Mesendoderm (in vitro differentiated cells): ENCODE results near the gene KIF5A.

Experiments used
- DNase-seq: peaks from one replicate; pipeline ENCODE4 v3.0.0; 2013
- H2AK5ac ChIP-seq: 2 replicates; pipeline ENCODE4 v1.6.1; 2013; ENCODE audit warnings: low read length, inconsistent platforms
- H2BK120ac ChIP-seq: 2 replicates; pipeline ENCODE4 v1.6.1; 2013; ENCODE audit warnings: low read depth, mild to moderate bottlenecking, low read length, moderate library complexity, mixed read lengths
- H2BK15ac ChIP-seq: replicated peaks from 2 replicates; pipeline ENCODE4 v1.6.1; 2013; ENCODE audit warnings: low read depth, mild to moderate bottlenecking, moderate library complexity
- H2BK5ac ChIP-seq: 2 replicates; pipeline ENCODE4 v1.6.1; 2013; ENCODE audit warnings: low read length, inconsistent platforms
- H3K18ac ChIP-seq: 2 replicates; pipeline ENCODE4 v1.6.1; 2013; ENCODE audit warnings: mild to moderate bottlenecking, low read length, mixed read lengths
- H3K23ac ChIP-seq: one replicate; pipeline ENCODE4 v1.6.1; 2013; ENCODE audit warnings: low read length
- H3K27ac ChIP-seq: 2 replicates; pipeline ENCODE4 v1.5.1; 2013; ENCODE audit warnings: low read depth, mild to moderate bottlenecking, inconsistent platforms, low read length, moderate library complexity
- H3K27me3 ChIP-seq: 2 replicates; pipeline ENCODE4 v1.6.1; 2013; ENCODE audit warnings: low read length, control low read depth, mild to moderate bottlenecking, inconsistent platforms; ENCODE audit not compliant: insufficient read depth, poor library complexity
- H3K36me3 ChIP-seq: 2 replicates; pipeline ENCODE4 v1.6.1; 2013; ENCODE audit warnings: low read length, inconsistent platforms; ENCODE audit not compliant: control insufficient read depth, insufficient read depth
- H3K4ac ChIP-seq: one replicate; pipeline ENCODE4 v1.6.1; 2013; ENCODE audit warnings: low read depth, mild to moderate bottlenecking, low read length, moderate library complexity
- H3K4me1 ChIP-seq: 2 replicates; pipeline ENCODE4 v1.6.1; 2013; ENCODE audit warnings: low read depth, low read length, inconsistent platforms; ENCODE audit not compliant: control insufficient read depth
- H3K4me2 ChIP-seq: 2 replicates; pipeline ENCODE4 v1.6.1; 2013; ENCODE audit warnings: low read length
- H3K4me3 ChIP-seq: 2 replicates; pipeline ENCODE4 v1.5.1; 2013; ENCODE audit warnings: mild to moderate bottlenecking, low read length
- H3K56ac ChIP-seq: one replicate; pipeline ENCODE4 v1.6.1; 2013; ENCODE audit warnings: low read length
- H3K79me1 ChIP-seq: 2 replicates; pipeline ENCODE4 v1.6.1; 2013; ENCODE audit warnings: low read length, inconsistent platforms
- H3K79me2 ChIP-seq: 2 replicates; pipeline ENCODE4 v1.6.1; 2013; ENCODE audit warnings: mild to moderate bottlenecking, low read length; ENCODE audit not compliant: control insufficient read depth, insufficient read depth
- H3K9ac ChIP-seq: 2 replicates; pipeline ENCODE4 v1.6.1; 2013; ENCODE audit warnings: low read length, inconsistent platforms
- H4K5ac ChIP-seq: one replicate; pipeline ENCODE4 v1.6.1; 2013; ENCODE audit warnings: low read length
- H4K8ac ChIP-seq: one replicate; pipeline ENCODE4 v1.6.1; 2013; ENCODE audit warnings: low read depth, mild to moderate bottlenecking, control low read depth, low read length, moderate library complexity
- WGBS: extraction: QIAGEN DNeasy Blood & Tissue Kit; methylation state at CpG from one replicate; pipeline ENCODE4 v1.1.7; 2013; ENCODE audit warnings: low lambda C conversion rate, missing lambda C conversion rate; ENCODE audit not compliant: insufficient coverage; ENCODE audit errors: extremely low coverage; 5-methylcytosine and 5-hydroxymethylcytosine counted together

KIF5A gene

GRCh38 chr12:57605811-57606311, 56.0 kb downstream of the KIF5A start:
- Histone ChIP-seq H3K4me3 (no peak overlapping the region), H2AK5ac (peak overlapping the region; percentile 56), H3K9ac (peak overlapping the region; percentile 18), H2BK120ac (no peak overlapping the region), H3K79me1 (peaks cover 4% of the 10 kb centered on the region), H3K18ac (no peak overlapping the region), H3K4ac (no peak overlapping the region), H3K4me1 (peaks cover 13% of the 10 kb centered on the region), H3K4me2 (peak overlapping the region; percentile 85), H3K27me3 (no peaks in the 10 kb centered on the region), H3K79me2 (no peaks in the 10 kb centered on the region), H2BK5ac (no peak overlapping the region), H4K5ac (no peak overlapping the region), H4K8ac (no peak overlapping the region), H2BK15ac (no peak overlapping the region), H3K56ac (peak overlapping the region; percentile 65), H3K36me3 (peaks cover 1% of the 10 kb centered on the region), H3K23ac (no peak overlapping the region), H3K27ac (no peak overlapping the region)
- no peak for DNase-seq
- WGBS = no CpG with 5 or more reads among the region's 4 CpGs

GRCh38 chr12:57606399-57606798, 56.6 kb downstream of the KIF5A start:
- peaks cover 13% of the 10 kb centered on the region for H3K4me1 ChIP-seq
- no peak overlapping the region for H3K18ac ChIP-seq
- H3K79me1 ChIP-seq = peaks cover 4% of the 10 kb centered on the region
- H3K23ac ChIP-seq = no peak overlapping the region
- no peaks in the 10 kb centered on the region for H3K27me3 ChIP-seq
- H2BK5ac ChIP-seq = no peak overlapping the region
- peaks cover 1% of the 10 kb centered on the region for H3K36me3 ChIP-seq
- H2AK5ac ChIP-seq = no peak overlapping the region
- H4K8ac ChIP-seq = no peak overlapping the region
- H3K79me2 ChIP-seq = no peaks in the 10 kb centered on the region
- no peak overlapping the region for H2BK15ac ChIP-seq
- no CpG with 5 or more reads among the region's 2 CpGs for WGBS
- no peak overlapping the region for H3K9ac ChIP-seq
- no peak overlapping the region for H2BK120ac ChIP-seq
- no peak overlapping the region for H3K56ac ChIP-seq
- no peak overlapping the region for H3K27ac ChIP-seq
- no peak overlapping the region for H4K5ac ChIP-seq
- no peak overlapping the region for H3K4me3 ChIP-seq
- no peak overlapping the region for H3K4me2 ChIP-seq
- H3K4ac ChIP-seq = no peak overlapping the region
- no peak for DNase-seq

GRCh38 chr12:57606821-57607220, 57.0 kb downstream of the KIF5A start:
- H3K27me3 ChIP-seq = peaks cover under 1% of the 10 kb centered on the region
- no peak overlapping the region for H3K18ac ChIP-seq
- no peak overlapping the region for H4K8ac ChIP-seq
- H3K4me1 ChIP-seq = peaks cover 13% of the 10 kb centered on the region
- H2BK5ac ChIP-seq = no peak overlapping the region
- no peak overlapping the region for H3K9ac ChIP-seq
- H3K27ac ChIP-seq = no peak overlapping the region
- H3K4me2 ChIP-seq = no peak overlapping the region
- no peak overlapping the region for H2AK5ac ChIP-seq
- H2BK15ac ChIP-seq = no peak overlapping the region
- no CpG with 5 or more reads among the region's 11 CpGs for WGBS
- H3K23ac ChIP-seq = no peak overlapping the region
- no peak overlapping the region for H3K56ac ChIP-seq
- H3K4me3 ChIP-seq = no peak overlapping the region
- DNase-seq = no peak
- H4K5ac ChIP-seq = no peak overlapping the region
- H2BK120ac ChIP-seq = no peak overlapping the region
- peaks cover 1% of the 10 kb centered on the region for H3K36me3 ChIP-seq
- peaks cover 4% of the 10 kb centered on the region for H3K79me1 ChIP-seq
- no peaks in the 10 kb centered on the region for H3K79me2 ChIP-seq
- no peak overlapping the region for H3K4ac ChIP-seq

DNA sequence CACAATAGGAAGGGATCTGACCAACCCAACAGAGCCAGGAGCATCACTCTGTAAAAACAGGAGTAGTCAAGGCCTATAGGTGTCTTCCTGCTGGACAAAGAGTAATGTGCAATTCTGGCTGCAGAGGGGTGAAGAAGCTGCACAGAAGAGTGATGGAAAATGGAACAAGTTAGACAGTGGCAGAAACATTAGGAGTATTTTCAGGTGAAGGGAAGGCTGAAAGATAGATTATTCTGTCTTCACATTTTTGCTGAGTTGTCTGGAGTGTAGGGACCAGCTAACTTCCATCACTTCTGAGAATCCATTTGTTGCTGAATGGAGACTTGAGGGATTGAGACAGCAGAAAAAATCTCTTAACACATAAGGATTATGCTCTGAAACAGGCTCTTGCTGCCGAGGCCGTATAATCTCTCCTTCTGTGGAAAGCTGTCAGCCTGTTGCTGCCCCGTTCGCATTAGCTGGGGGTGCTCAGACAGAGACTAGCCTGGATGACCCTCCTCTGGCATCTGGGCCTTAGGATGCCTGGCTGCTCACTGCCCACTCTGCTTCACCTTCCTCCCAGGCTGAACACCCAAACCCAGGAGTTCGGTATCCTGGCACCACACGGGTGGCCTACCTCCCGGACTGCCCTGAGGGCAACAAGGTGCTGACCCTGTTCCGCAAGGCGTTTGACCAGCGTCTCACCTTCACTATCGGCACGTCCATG, 58.3 kb downstream of the KIF5A start:
- Histone ChIP-seq H2AK5ac (no peak overlapping the region), H3K4me3 (no peak overlapping the region), H2BK15ac (no peak overlapping the region), H3K4ac (no peak overlapping the region), H3K4me1 (peaks cover 13% of the 10 kb centered on the region), H3K4me2 (no peak overlapping the region), H4K8ac (no peak overlapping the region), H3K9ac (no peak overlapping the region), H3K79me1 (peaks cover 4% of the 10 kb centered on the region), H3K18ac (no peak overlapping the region), H2BK5ac (no peak overlapping the region), H2BK120ac (no peak overlapping the region), H3K56ac (no peak overlapping the region), H3K36me3 (no peaks in the 10 kb centered on the region), H3K23ac (no peak overlapping the region), H3K79me2 (no peaks in the 10 kb centered on the region), H4K5ac (no peak overlapping the region), H3K27me3 (peaks cover 9% of the 10 kb centered on the region), H3K27ac (no peak overlapping the region)
- no CpG with 5 or more reads among the region's 12 CpGs for WGBS
- DNase-seq = no peak

GRCh38 chr12:57609101-57609780, 59.4 kb downstream of the KIF5A start:
- no CpG with 5 or more reads among the region's 19 CpGs for WGBS
- Histone ChIP-seq H3K4me3 (no peak overlapping the region), H3K27me3 (peaks cover 17% of the 10 kb centered on the region), H3K79me1 (peaks cover 4% of the 10 kb centered on the region), H3K36me3 (no peaks in the 10 kb centered on the region), H3K27ac (no peak overlapping the region), H3K9ac (peak overlapping the region; percentile 60), H3K4me2 (peak overlapping the region; percentile 16), H3K4me1 (peaks cover 12% of the 10 kb centered on the region), H2AK5ac (no peak overlapping the region), H4K8ac (no peak overlapping the region), H2BK120ac (no peak overlapping the region), H3K79me2 (no peaks in the 10 kb centered on the region), H3K56ac (peak overlapping the region; percentile 73), H3K18ac (no peak overlapping the region), H3K23ac (no peak overlapping the region), H3K4ac (no peak overlapping the region), H4K5ac (no peak overlapping the region), H2BK5ac (no peak overlapping the region), H2BK15ac (no peak overlapping the region)
- DNase-seq = peak; percentile 57
